ENCODE data around the gene FOXI3. TPM values are rescaled to one million over a fixed set of nuclear protein-coding genes. Genes with fewer than 3 reads are reported as not detected.

Gene FOXI3
- total RNA-seq, 2 experiments from 2014 or later, result not detected

Other genes starting within 250 kb of the FOXI3 start
- gene EIF2AK3, start 174.8 kb upstream of the FOXI3 start, total RNA-seq, result 10 to 100 TPM; 10.6 to 14.7 TPM
- 10 to 100 TPM; 87.6 to 88.5 TPM for gene RPIA, start 239.0 kb upstream of the FOXI3 start, total RNA-seq

Measured in activated naive CD8-positive, alpha-beta T cell treated with anti-CD3 and anti-CD28 coated beads for 36 hours (primary cell).